ENCODE measurements around the gene BCL2L1.

Gene BCL2L1

DNA sequence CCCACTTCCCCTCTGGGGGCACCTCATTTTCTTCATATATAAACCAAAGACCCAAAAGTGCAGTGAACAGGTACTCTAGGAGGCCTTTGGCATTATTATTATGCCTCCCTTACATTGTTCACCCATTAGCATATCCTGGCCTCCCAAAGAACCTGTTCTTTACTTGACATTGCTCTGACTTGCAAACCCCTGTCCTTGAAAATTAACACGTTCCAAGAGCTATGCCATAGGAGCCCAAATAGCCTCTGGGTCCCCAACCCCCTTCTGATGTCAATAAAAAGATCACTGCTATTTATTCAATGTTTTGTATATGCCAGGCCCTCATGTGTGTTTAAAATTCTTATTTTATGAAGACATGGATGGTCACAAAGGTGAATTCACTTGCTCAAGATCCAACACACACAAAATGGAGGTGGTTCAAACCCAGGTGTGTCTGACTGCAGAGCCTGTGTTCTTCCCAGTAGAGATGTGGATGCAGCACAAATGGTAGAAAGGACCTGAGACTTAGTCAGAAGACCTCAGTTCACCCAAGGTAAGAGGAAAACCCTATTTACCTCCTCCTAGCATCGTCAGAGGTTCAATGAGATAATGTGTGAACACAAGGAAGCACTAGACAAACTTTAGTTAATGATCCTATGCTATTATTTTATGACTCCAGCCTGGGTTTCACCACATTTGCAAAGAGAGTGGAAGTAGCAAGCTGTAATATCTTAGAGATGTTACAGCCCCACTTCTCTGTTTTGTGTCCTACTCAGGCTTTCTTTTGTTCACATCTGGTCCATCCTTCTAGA, 36.6 kb downstream of the BCL2L1 start:
- no peak overlapping the region for H3K4me3 ChIP-seq (ENCODE audit: low read depth, low read length)
- TF ChIP-seq, protein P1, sequence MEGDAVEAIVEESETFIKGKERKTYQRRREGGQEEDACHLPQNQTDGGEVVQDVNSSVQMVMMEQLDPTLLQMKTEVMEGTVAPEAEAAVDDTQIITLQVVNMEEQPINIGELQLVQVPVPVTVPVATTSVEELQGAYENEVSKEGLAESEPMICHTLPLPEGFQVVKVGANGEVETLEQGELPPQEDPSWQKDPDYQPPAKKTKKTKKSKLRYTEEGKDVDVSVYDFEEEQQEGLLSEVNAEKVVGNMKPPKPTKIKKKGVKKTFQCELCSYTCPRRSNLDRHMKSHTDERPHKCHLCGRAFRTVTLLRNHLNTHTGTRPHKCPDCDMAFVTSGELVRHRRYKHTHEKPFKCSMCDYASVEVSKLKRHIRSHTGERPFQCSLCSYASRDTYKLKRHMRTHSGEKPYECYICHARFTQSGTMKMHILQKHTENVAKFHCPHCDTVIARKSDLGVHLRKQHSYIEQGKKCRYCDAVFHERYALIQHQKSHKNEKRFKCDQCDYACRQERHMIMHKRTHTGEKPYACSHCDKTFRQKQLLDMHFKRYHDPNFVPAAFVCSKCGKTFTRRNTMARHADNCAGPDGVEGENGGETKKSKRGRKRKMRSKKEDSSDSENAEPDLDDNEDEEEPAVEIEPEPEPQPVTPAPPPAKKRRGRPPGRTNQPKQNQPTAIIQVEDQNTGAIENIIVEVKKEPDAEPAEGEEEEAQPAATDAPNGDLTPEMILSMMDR (IDR thresholded peaks at IDR 0.05; ENCODE audit: low read depth, low read length, missing control alignments): no peak
- in situ Hi-C loops (cut with HindIII; ENCODE audit: low sequenced_read_pairs): no loop called here
- no peak for DNase-seq (ENCODE audit: low read depth)

DNA sequence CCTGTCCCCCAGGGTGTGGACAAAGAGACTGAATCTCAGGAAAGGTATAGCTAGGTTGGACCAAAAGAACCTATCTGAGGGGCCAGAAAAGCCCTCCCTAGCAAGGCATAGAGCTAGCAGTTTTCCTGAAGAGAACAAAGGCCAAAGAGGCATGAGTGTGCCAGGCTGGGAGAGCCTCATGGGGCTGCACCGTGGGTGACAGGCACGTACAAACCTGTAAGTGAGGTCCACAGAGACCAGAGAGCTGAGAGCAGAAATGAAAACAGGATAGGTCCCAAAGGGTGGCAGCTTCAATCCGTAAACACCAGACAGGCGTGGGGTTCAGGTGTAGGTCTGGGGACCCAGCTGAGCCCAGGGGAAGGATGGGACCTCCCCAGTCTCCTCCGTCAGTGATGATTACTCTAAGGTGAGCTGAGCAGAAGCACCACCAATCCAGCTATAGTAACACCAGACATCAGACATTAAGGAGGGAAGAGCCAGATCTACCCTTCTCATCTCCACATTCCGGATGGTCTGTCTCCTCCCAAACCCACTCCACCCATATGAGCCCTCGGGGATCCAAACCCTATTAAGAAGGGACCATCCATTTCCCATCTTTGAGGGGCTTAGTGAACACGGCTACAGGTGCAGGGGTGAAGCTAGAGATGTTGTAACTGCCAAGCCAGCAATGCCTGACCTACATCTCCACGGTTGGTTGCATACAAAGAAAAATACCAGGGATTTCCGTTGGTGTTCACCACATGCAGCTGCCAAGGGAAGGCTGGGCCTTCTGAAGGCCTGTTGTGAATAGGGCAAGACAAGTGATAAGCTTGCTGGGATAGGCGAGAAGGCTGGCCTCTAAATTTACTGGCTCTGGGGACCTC, 38.3 kb downstream of the BCL2L1 start:
- no peak overlapping the region for H3K4me3 ChIP-seq (ENCODE audit: low read depth, low read length)
- DNase-seq (ENCODE audit: low read depth): no peak
- TF ChIP-seq, protein P1 (IDR thresholded peaks at IDR 0.05; ENCODE audit: low read depth, low read length, missing control alignments): no peak
- in situ Hi-C loops (cut with HindIII; ENCODE audit: low sequenced_read_pairs): no loop called here

DNA sequence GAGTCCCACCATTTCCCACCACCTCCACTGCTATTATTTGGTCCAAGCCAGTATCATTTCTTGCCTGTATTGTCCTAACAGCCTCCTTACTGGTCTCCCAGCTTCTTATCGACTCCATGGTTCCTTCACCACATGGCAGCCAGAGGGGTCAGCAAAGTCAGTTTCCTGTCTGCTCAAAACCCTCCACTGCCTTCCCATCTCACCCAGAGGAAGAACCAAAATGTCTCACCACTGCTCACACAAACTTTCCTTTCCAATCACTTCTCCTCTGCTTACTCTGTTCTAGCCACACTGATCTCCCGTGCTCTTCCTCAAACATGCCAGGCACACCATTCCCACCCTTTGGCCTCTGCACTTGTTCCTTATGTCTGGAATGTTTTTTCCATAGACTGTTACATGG, 39.7 kb downstream of the BCL2L1 start:
- TF ChIP-seq, protein P1 (IDR thresholded peaks at IDR 0.05; ENCODE audit: low read depth, low read length, missing control alignments): no peak
- no peak overlapping the region for H3K4me3 ChIP-seq (ENCODE audit: low read depth, low read length)
- no peak for DNase-seq (ENCODE audit: low read depth)
- in situ Hi-C loops (cut with HindIII; ENCODE audit: low sequenced_read_pairs): no loop called here

DNA sequence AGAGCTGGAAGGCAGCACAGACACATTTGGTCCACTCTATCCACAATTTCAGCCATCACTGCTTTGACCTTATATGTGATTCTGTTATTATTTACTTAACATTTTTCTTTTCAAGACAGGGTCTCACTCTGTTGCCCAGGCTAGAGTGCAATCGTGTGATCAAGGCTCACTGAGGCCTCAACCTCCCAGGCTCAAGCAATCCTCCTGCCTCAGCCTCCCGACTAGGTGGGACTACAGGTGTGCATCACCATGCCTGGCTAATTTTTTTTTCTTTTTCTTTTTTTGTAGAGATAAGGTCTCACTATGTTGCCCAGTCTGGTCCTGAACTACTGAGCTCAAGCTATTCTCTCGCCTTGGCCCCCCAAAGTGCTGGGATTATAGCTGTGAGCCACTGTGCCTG, 40.3 kb downstream of the BCL2L1 start:
- TF ChIP-seq, protein P1 (IDR thresholded peaks at IDR 0.05; ENCODE audit: low read depth, low read length, missing control alignments): no peak
- in situ Hi-C loops (cut with HindIII; ENCODE audit: low sequenced_read_pairs): no loop called here
- H3K4me3 ChIP-seq (ENCODE audit: low read depth, low read length): no peak overlapping the region
- no peak for DNase-seq (ENCODE audit: low read depth)

DNA sequence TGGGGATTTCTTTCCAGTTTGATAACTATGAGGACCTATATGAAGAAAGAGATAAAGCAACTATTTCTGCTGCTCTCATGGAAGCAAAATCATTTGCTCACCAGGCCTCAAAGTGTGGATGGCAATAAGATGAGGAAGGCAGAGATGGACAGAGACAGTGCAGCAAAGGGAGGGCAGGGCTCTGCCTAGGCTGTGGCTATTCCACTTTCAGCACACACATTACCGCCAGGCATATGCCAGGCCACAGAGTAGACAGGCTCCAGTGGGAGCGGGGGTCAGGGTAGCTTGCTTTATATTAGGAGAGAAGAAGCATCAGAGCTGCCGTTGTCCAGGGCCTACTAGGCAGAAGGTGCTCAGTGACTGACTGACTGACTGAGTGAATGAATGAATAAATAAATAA, 40.9 kb downstream of the BCL2L1 start:
- TF ChIP-seq, protein P1 (IDR thresholded peaks at IDR 0.05; ENCODE audit: low read depth, low read length, missing control alignments): no peak
- H3K4me3 ChIP-seq (ENCODE audit: low read depth, low read length): no peak overlapping the region
- in situ Hi-C loops (cut with HindIII; ENCODE audit: low sequenced_read_pairs): no loop called here
- no peak for DNase-seq (ENCODE audit: low read depth)

DNA sequence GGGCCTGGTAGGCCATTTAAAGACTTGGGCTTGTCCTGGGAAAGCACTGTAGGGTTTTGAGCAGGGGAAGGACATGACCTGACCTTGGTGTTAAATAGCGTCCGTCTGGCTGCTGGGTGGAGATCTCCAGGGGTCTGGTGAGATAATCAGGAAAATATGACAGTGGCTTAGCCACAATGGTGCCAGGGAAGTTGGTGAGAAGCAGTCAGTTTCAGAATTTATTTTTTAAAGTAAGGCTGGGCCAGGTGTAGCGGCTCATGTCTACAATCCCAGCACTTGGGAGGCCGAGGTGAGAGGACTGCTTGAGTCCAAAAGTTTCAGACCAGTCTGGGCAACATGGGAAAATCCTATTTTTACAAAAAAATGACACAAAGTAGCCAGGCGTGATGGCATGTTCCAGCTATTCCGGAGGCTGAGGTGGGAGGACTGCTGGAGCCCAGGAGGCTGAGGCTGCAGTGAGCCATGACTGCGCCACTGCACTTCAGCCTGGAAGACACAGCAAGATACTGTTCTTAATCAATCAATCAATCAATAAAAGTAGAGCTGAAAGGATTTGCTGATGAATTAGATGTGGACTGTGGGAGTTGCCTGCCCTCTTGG, 41.4 kb downstream of the BCL2L1 start:
- no peak overlapping the region for H3K4me3 ChIP-seq (ENCODE audit: low read depth, low read length)
- no peak for DNase-seq (ENCODE audit: low read depth)
- in situ Hi-C loops (cut with HindIII; ENCODE audit: low sequenced_read_pairs): no loop called here
- TF ChIP-seq, protein P1 (IDR thresholded peaks at IDR 0.05; ENCODE audit: low read depth, low read length, missing control alignments): no peak
